Stomach (tissue), 9 donors: ENCODE measurements around the gene VAMP3. TPM values are rescaled to one million over a fixed set of nuclear protein-coding genes. Genes with fewer than 3 reads are reported as not detected.

ENCODE experiments used
- DNase-seq, 2 donors: peaks; one replicate each; pipeline versions ENCODE4 v3.0.0 to v3.0.0-alpha.2; 2013 to 2019
- H3K27ac ChIP-seq, 5 donors: fragments of 200-600 bp in 4 of 5; sonication (generic) in 4 of 5; one replicate each; pipeline ENCODE4 v1.5.1; 2013 to 2019; ENCODE audit warnings: mild to moderate bottlenecking in 1 of 5, moderate library complexity in 1 of 5
- H3K27me3 ChIP-seq, 3 donors: fragments of 200-600 bp; sonication (generic); one replicate each; pipeline ENCODE4 v1.5.1; 2017 to 2019; ENCODE audit warnings: mixed run types in 1 of 3
- H3K36me3 ChIP-seq, 4 donors: fragments of 200-600 bp; sonication (generic); 1 replicate in 3 of 4; 2 replicates in 1 of 4; pipeline ENCODE4 v1.5.1; 2016 to 2019
- H3K4me1 ChIP-seq, 4 donors: fragments of 200-600 bp; sonication (generic); one replicate each; pipeline ENCODE4 v1.5.1; 2016 to 2019
- H3K4me3 ChIP-seq, 4 donors: fragments of 200-600 bp; sonication (generic) in 3 of 4; one replicate each; pipeline ENCODE4 v1.5.1; 2016 to 2019; ENCODE audit warnings: mild to moderate bottlenecking in 1 of 4
- H3K9me3 ChIP-seq, 4 donors: fragments of 200-600 bp; sonication (generic); one replicate each; pipeline ENCODE4 v1.5.1; 2016 to 2019
- EP300 ChIP-seq: sonication (generic); formaldehyde crosslinking; IDR thresholded peaks from one replicate; pipeline ENCODE4 v1.6.1; 2017; ENCODE audit warnings: antibody characterized with exemption
- POLR2A ChIP-seq, 4 donors: fragments of 450-650 bp; IDR thresholded peaks; one replicate each; pipeline ENCODE4 v1.6.1; 2016; ENCODE audit warnings: antibody characterized with exemption in 4 of 4, control low read depth in 2 of 4, mild to moderate bottlenecking in 1 of 4, moderate library complexity in 1 of 4
- POLR2AphosphoS5 ChIP-seq, 3 donors: sonication (generic); formaldehyde crosslinking; IDR thresholded peaks; one replicate each; pipeline ENCODE4 v1.6.1; 2016; ENCODE audit warnings: antibody characterized with exemption in 3 of 3
- WGBS, 5 donors: extraction: QIAGEN DNeasy Blood & Tissue Kit in 3 of 5; methylation state at CpG; one replicate each; pipeline versions ENCODE4 v1.1.5 to v1.1.7; 2013 to 2018; 5-methylcytosine and 5-hydroxymethylcytosine counted together
- intact Hi-C: fragments of 100-400 bp; cut with DNase I; formaldehyde crosslinking; loops from one replicate; pipeline ENCODE4 v1.15.1; 2023; ENCODE audit warnings: low total_unique reads
- polyA plus RNA-seq, 3 donors: library from polyadenylated mRNA; stranded (reverse); fragments of 200-250 nt; gene quantifications; one replicate each; pipeline ENCODE4 v1.2.3, GENCODE V29; 2013
- total RNA-seq, 5 donors: library from RNA; depleted of rRNA; stranded (reverse); fragments of >200 nt; gene quantifications; one replicate each; pipeline versions ENCODE4 v1.1.0 to v1.2.3, GENCODE V29; 2014 to 2016
- TF ChIP-seq, protein P1 (sequence below), 7 experiments: fragments of 450-650 bp in 4 of 7; fragments of 200-600 bp in 3 of 7; sonication (generic) in 3 of 7; IDR thresholded peaks; one replicate each; pipeline ENCODE4 v1.5.1; 2016 to 2019; ENCODE audit warnings: antibody characterized with exemption in 7 of 7, control low read depth in 2 of 7, mild to moderate bottlenecking in 1 of 7
- donor health status: healthy with polysubstance abuse.
- donor health status: Bipolar disorder and iron deficiency.
- donor health status: healthy.

VAMP3 gene
- total and polyA plus RNA-seq, 8 donors: 20.9 to 133 (median 82.8) TPM

DNA sequence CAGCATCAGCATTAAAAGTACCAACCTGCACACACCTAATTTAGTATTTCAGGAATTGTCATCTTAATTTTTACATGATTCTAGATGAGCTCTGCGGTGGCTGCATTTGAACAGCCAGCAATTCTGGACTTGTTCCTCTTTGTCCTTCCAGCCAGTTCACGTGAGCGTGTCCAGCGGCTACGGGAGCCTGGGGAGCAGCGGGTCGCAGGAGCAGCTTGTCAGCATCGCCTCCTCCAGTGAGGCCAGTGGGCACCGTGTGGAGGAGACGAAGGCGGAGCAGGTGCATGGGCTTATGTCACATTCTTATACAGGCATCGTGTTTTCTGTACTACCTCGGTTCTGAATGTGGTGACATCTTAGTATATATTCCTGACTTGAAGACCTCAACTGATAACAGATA, 38.6 kb downstream of the VAMP3 start:
- Histone ChIP-seq H3K36me3 (peaks cover 29 to 95% (median 87%) of the 10 kb centered on the region in 4 donors), H3K4me1 (no peaks in the 10 kb centered on the region), H3K27me3 (no peaks in the 10 kb centered on the region), H3K9me3 (peaks cover 0 to 13% (median 5%) of the 10 kb centered on the region in 4 donors), H3K4me3 (no peak overlapping the region), H3K27ac (no peak overlapping the region)
- 89 to 97% (median 95%) methylated on average over 13 of the region's 13 CpGs for WGBS, 5 donors
- DNase-seq: no peak
- TF ChIP-seq POLR2AphosphoS5 (IDR thresholded peaks at IDR 0.05): no peak
- TF ChIP-seq, protein P1, sequence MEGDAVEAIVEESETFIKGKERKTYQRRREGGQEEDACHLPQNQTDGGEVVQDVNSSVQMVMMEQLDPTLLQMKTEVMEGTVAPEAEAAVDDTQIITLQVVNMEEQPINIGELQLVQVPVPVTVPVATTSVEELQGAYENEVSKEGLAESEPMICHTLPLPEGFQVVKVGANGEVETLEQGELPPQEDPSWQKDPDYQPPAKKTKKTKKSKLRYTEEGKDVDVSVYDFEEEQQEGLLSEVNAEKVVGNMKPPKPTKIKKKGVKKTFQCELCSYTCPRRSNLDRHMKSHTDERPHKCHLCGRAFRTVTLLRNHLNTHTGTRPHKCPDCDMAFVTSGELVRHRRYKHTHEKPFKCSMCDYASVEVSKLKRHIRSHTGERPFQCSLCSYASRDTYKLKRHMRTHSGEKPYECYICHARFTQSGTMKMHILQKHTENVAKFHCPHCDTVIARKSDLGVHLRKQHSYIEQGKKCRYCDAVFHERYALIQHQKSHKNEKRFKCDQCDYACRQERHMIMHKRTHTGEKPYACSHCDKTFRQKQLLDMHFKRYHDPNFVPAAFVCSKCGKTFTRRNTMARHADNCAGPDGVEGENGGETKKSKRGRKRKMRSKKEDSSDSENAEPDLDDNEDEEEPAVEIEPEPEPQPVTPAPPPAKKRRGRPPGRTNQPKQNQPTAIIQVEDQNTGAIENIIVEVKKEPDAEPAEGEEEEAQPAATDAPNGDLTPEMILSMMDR (IDR thresholded peaks at IDR 0.05): no peak
- no peak for TF ChIP-seq POLR2A (IDR thresholded peaks at IDR 0.05)
- no peak for TF ChIP-seq EP300
- intact Hi-C loops: no loop called here

DNA sequence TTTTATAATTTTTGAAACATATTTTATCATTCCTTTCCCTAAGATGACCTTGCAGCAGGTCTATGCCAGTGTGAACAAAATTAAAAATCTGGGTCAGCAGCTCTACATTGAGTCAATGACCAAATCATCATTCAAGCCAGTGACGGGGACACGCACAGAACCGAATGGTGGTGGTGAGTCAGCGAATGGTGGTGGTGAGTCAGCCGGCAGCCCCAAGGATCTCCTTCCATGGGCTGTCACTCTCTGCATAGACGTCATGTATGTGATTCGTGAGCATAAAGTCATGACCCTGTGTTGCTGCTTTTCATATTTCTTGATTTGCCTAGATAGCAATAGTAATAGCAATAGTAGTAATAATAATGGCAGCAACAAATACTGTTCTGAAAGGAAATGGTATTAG, 39.3 kb downstream of the VAMP3 start:
- Histone ChIP-seq H3K36me3 (peaks cover 26 to 94% (median 81%) of the 10 kb centered on the region in 4 donors), H3K4me1 (no peaks in the 10 kb centered on the region), H3K27me3 (no peaks in the 10 kb centered on the region), H3K4me3 (no peak overlapping the region), H3K27ac (no peak overlapping the region), H3K9me3 (peaks cover 0 to 13% (median 5%) of the 10 kb centered on the region in 4 donors)
- WGBS, 5 donors: 76 to 88% (median 86%) methylated on average over 7 of the region's 7 CpGs
- no peak for DNase-seq
- TF ChIP-seq EP300 (no peak), POLR2A (IDR thresholded peaks at IDR 0.05) (no peak), POLR2AphosphoS5 (IDR thresholded peaks at IDR 0.05) (no peak)
- TF ChIP-seq, protein P1 (IDR thresholded peaks at IDR 0.05): no peak
- intact Hi-C loops: no loop called here

DNA sequence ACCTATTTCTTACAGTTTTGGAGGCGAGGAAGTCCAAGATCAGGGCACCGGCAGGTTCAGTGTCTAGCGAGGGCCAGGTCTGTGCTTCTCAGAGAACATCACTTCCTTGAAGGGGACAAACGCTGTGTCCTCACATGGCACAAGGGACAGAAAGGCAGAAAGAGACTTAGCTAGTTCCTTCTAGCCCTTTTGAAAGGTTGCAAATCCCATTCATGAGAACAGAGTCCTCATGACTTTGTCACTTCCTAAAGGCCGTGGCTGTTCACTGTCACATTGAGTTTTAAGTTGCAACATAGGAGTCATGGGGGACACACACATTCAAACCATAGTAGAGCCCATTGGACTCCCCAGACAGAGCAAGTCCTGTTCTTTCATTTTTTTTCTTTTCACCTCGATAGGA, 40.4 kb downstream of the VAMP3 start:
- H3K36me3 ChIP-seq: peaks cover 20 to 85% (median 70%) of the 10 kb centered on the region in 4 donors
- no peak overlapping the region for H3K4me3 ChIP-seq
- H3K27me3 ChIP-seq: no peaks in the 10 kb centered on the region
- no peaks in the 10 kb centered on the region for H3K4me1 ChIP-seq
- TF ChIP-seq POLR2AphosphoS5 (IDR thresholded peaks at IDR 0.05) (no peak), POLR2A (IDR thresholded peaks at IDR 0.05) (no peak), EP300 (no peak)
- TF ChIP-seq, protein P1 (IDR thresholded peaks at IDR 0.05): no peak
- H3K27ac ChIP-seq: no peak overlapping the region
- DNase-seq: no peak
- intact Hi-C loops: no loop called here
- 88 to 99% (median 92%) methylated on average over 5 to 6 of the region's 6 CpGs for WGBS, 5 donors
- H3K9me3 ChIP-seq: peaks cover 0 to 13% (median 5%) of the 10 kb centered on the region in 4 donors

DNA sequence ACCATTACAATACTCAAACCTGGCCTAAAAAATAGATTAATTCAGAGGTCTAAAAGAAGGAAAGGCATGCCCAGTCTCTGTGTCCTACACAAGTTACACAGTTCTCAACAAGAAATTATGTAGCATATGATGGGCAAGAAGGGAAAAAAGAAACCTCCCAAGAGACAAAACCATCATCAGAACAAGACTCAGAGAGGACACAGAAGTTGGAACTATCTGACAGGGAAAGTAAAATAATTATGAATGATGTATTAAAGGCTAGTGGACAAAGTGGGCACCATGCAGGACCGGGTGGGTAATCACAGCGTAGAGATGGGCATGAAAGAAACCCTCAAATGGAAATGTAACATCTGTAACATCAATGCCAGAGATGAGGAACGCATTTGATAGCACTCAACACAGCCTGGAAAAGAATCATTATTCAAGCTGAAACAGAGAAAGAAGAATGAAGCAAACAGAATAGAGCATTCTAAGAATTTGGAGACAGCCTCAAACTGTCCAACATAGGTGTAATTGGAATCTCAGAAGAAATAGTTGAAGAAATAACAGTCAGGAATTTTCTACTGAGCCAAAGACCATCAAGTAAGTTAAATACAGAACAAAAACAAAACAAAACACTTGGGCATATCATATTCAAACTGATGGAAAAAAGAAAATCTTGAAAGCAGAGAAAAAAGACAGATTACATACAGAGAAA, 42.7 kb downstream of the VAMP3 start:
- H3K9me3 ChIP-seq: peaks cover 0 to 13% (median 5%) of the 10 kb centered on the region in 4 donors
- H3K36me3 ChIP-seq: peaks cover 20 to 89% (median 65%) of the 10 kb centered on the region in 4 donors
- no peak for DNase-seq
- intact Hi-C loops: no loop called here
- TF ChIP-seq, protein P1 (IDR thresholded peaks at IDR 0.05): no peak
- no peak for TF ChIP-seq EP300
- TF ChIP-seq POLR2AphosphoS5 (IDR thresholded peaks at IDR 0.05): no peak
- TF ChIP-seq POLR2A (IDR thresholded peaks at IDR 0.05): no peak
- 87 to 98% (median 95%) methylated on average over 3 of the region's 3 CpGs for WGBS, 5 donors
- H3K27ac ChIP-seq: no peak overlapping the region
- no peak overlapping the region for H3K4me3 ChIP-seq
- no peaks in the 10 kb centered on the region for H3K27me3 ChIP-seq
- H3K4me1 ChIP-seq: no peaks in the 10 kb centered on the region
